Sigmoid colon (tissue), 4 donors: Measurements from ENCODE around the gene POLR3E.
"Not testable (repeated sequence)": the region's sequence is repeated elsewhere in the genome, so short reads cannot be mapped to it uniquely, and the experiment has no call there.

ENCODE experiments used
- CTCF ChIP-seq, 4 experiments: fragments of 450-650 bp in 3 of 4; fragments of 200-600 bp in 1 of 4; IDR thresholded peaks; one replicate each; pipeline ENCODE4 v1.5.1; 2016 to 2019; ENCODE audit warnings: antibody characterized with exemption in 4 of 4, mild to moderate bottlenecking in 3 of 4, moderate library complexity in 2 of 4
- POLR2AphosphoS5 ChIP-seq, 4 donors: sonication (generic); formaldehyde crosslinking; IDR thresholded peaks; one replicate each; pipeline ENCODE4 v1.6.1; 2017; ENCODE audit warnings: antibody characterized with exemption in 4 of 4

GRCh38 chr16:22351017-22351416, 53.8 kb downstream of the POLR3E start:
- not testable (repeated sequence) for TF ChIP-seq CTCF, POLR2AphosphoS5 (IDR thresholded peaks at IDR 0.05)
